Smooth muscle cell of bladder (primary cell): ENCODE results near the gene CX3CR1. TPM values are rescaled to one million over a fixed set of nuclear protein-coding genes. Genes with fewer than 3 reads are reported as not detected.

Experiments used
- total RNA-seq: library from RNA; depleted of rRNA; stranded (reverse); fragments of >200 nt; gene quantifications from 2 replicates; pipeline ENCODE4 v1.2.3, GENCODE V29; 2014

Gene CX3CR1, protein sequence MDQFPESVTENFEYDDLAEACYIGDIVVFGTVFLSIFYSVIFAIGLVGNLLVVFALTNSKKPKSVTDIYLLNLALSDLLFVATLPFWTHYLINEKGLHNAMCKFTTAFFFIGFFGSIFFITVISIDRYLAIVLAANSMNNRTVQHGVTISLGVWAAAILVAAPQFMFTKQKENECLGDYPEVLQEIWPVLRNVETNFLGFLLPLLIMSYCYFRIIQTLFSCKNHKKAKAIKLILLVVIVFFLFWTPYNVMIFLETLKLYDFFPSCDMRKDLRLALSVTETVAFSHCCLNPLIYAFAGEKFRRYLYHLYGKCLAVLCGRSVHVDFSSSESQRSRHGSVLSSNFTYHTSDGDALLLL
- total RNA-seq, result under 0.01 TPM in 1 of 2 replicates, not detected in the other

GRCh38 chr3:39279745-39280517 is at the start of gene CX3CR1:
Gene CX3CR1, minus strand, starts transcription at chr3:39280036. Its CDS starts 13,527 bp downstream, at chr3:39266509.

GRCh38 chr3:39329493-39329892 is 49.7 kb upstream of the CX3CR1 start, which contains the start of gene CCR8:
Gene CCR8, plus strand, starts transcription at chr3:39329709. Its CDS starts 2,623 bp downstream, at chr3:39332332.

Other genes with a start within 250 kb of the CX3CR1 start
- under 0.01 TPM in 2 replicates for gene SCN11A, start 228.1 kb downstream of the CX3CR1 start, total RNA-seq
- 28.4 and 31.6 TPM in 2 replicates for gene WDR48, start 228.0 kb downstream of the CX3CR1 start, total RNA-seq
- gene GORASP1, start 172.4 kb downstream of the CX3CR1 start, total RNA-seq, result 30.2 and 36.8 TPM in 2 replicates
- gene TTC21A, start 172.4 kb downstream of the CX3CR1 start, total RNA-seq, result 1.8 and 3.6 TPM in 2 replicates
- 6.7 and 9.1 TPM in 2 replicates for gene CSRNP1, start 126.4 kb downstream of the CX3CR1 start, total RNA-seq
- 0.09 TPM in 1 of 2 replicates, not detected in the other for gene XIRP1, start 87.4 kb downstream of the CX3CR1 start, total RNA-seq
- gene CCR8, start 49.7 kb upstream of the CX3CR1 start, total RNA-seq, result not detected in 2 replicates
- gene SLC25A38, start 103.3 kb upstream of the CX3CR1 start, total RNA-seq, result 18.8 and 22.4 TPM in 2 replicates
- 1,430 and 2,248 TPM in 2 replicates for gene RPSA, start 126.7 kb upstream of the CX3CR1 start, total RNA-seq
- gene MOBP, start 187.6 kb upstream of the CX3CR1 start, total RNA-seq, result 2.3 TPM in 1 of 2 replicates, not detected in the other